Mesenchymal stem cell (in vitro differentiated cells and primary cell): ENCODE measurements around the gene BAIAP3.

Source experiments
- DNase-seq: peaks from one replicate; pipeline ENCODE4 v3.0.0-alpha.2; 2013
- H2AFZ ChIP-seq: one replicate; pipeline ENCODE4 v1.6.1; 2013; ENCODE audit warnings: low read depth, mild to moderate bottlenecking, control low read depth, inconsistent platforms, low read length, moderate library complexity
- H2AK5ac ChIP-seq: 2 replicates; pipeline ENCODE4 v1.6.1; 2013; ENCODE audit warnings: low read length, moderate library complexity, mild to moderate bottlenecking, inconsistent platforms; ENCODE audit not compliant: severe bottlenecking
- H2BK120ac ChIP-seq: one replicate; pipeline ENCODE4 v1.6.1; 2013; ENCODE audit warnings: low read depth, mild to moderate bottlenecking, inconsistent platforms, low read length, moderate library complexity
- H2BK12ac ChIP-seq, 2 experiments: one replicate each; pipeline ENCODE4 v1.6.1; 2013; ENCODE audit warnings: inconsistent platforms in 2 of 2, low read length in 2 of 2, mild to moderate bottlenecking in 2 of 2, moderate library complexity in 2 of 2, control low read depth in 1 of 2
- H2BK15ac ChIP-seq: one replicate; pipeline ENCODE4 v1.6.1; 2013; ENCODE audit warnings: mild to moderate bottlenecking, low read depth, inconsistent platforms; ENCODE audit not compliant: poor library complexity, severe bottlenecking
- H2BK5ac ChIP-seq: 2 replicates; pipeline ENCODE4 v1.6.1; 2013; ENCODE audit warnings: low read depth, mild to moderate bottlenecking, low read length, control low read depth, inconsistent platforms; ENCODE audit not compliant: poor library complexity, severe bottlenecking
- H3K14ac ChIP-seq, 2 experiments: one replicate each; pipeline ENCODE4 v1.6.1; 2013; ENCODE audit warnings: inconsistent platforms in 2 of 2, low read length in 2 of 2, control low read depth in 1 of 2, mild to moderate bottlenecking in 1 of 2, moderate library complexity in 1 of 2
- H3K18ac ChIP-seq, 2 experiments: one replicate each; pipeline ENCODE4 v1.6.1; 2013; ENCODE audit warnings: inconsistent platforms in 2 of 2, low read length in 2 of 2, control low read depth in 1 of 2, low read depth in 1 of 2, mild to moderate bottlenecking in 1 of 2
- H3K23ac ChIP-seq, 2 experiments: one replicate each; pipeline ENCODE4 v1.6.1; 2013; ENCODE audit warnings: inconsistent platforms in 2 of 2, low read length in 2 of 2, mild to moderate bottlenecking in 2 of 2, moderate library complexity in 2 of 2, control low read depth in 1 of 2
- H3K27ac ChIP-seq: 2 replicates; pipeline ENCODE4 v1.5.1; 2013; ENCODE audit warnings: mild to moderate bottlenecking, moderate library complexity, low read length, control low read depth, inconsistent platforms; ENCODE audit not compliant: poor library complexity, severe bottlenecking
- H3K27me3 ChIP-seq, 2 experiments: 2 replicates each; pipeline versions ENCODE4 v1.6.1 to v1.7.0; 2013; ENCODE audit warnings: low read length in 2 of 2, mild to moderate bottlenecking in 2 of 2, moderate library complexity in 2 of 2, control low read depth in 1 of 2, inconsistent platforms in 1 of 2; ENCODE audit not compliant: control insufficient read depth in 1 of 2, insufficient read depth in 1 of 2
- H3K36me3 ChIP-seq, 2 experiments: 2 replicates each; pipeline versions ENCODE4 v1.6.1 to v1.7.0; 2013; ENCODE audit warnings: low read length in 2 of 2, control low read depth in 1 of 2, inconsistent platforms in 1 of 2, low read depth in 1 of 2, mild to moderate bottlenecking in 1 of 2; ENCODE audit not compliant: insufficient read depth in 2 of 2, control insufficient read depth in 1 of 2
- H3K4ac ChIP-seq, 2 experiments: one replicate each; pipeline ENCODE4 v1.6.1; 2013; ENCODE audit warnings: inconsistent platforms in 2 of 2, low read length in 2 of 2, mild to moderate bottlenecking in 2 of 2, moderate library complexity in 2 of 2, control low read depth in 1 of 2, low read depth in 1 of 2
- H3K4me1 ChIP-seq: 2 replicates; pipeline ENCODE4 v1.6.1; 2013; ENCODE audit warnings: low read depth, low read length, control low read depth; ENCODE audit not compliant: control insufficient read depth, insufficient read depth
- H3K4me2 ChIP-seq: 2 replicates; pipeline ENCODE4 v1.6.1; 2013; ENCODE audit warnings: low read length, mild to moderate bottlenecking, inconsistent platforms; ENCODE audit not compliant: poor library complexity, severe bottlenecking
- H3K4me3 ChIP-seq, 2 experiments: 2 replicates each; pipeline versions ENCODE4 v1.5.1 to v1.7.0; 2013; ENCODE audit warnings: low read length in 2 of 2, mild to moderate bottlenecking in 2 of 2, control low read depth in 1 of 2, low read depth in 1 of 2; ENCODE audit not compliant: insufficient read depth in 1 of 2
- H3K79me1 ChIP-seq: replicated peaks from 2 replicates; pipeline ENCODE4 v1.6.1; 2013; ENCODE audit warnings: mild to moderate bottlenecking, control low read depth, low read length, inconsistent platforms; ENCODE audit not compliant: poor library complexity, severe bottlenecking
- H3K9ac ChIP-seq: 2 replicates; pipeline ENCODE4 v1.7.0; 2013; ENCODE audit warnings: mild to moderate bottlenecking, low read length, moderate library complexity
- H3K9me3 ChIP-seq: 2 replicates; pipeline ENCODE4 v1.7.0; 2013; ENCODE audit warnings: mild to moderate bottlenecking, low read length; ENCODE audit not compliant: control insufficient read depth
- H4K8ac ChIP-seq: one replicate; pipeline ENCODE4 v1.6.1; 2013; ENCODE audit warnings: inconsistent platforms, mild to moderate bottlenecking, low read length, moderate library complexity
- H4K91ac ChIP-seq: one replicate; pipeline ENCODE4 v1.6.1; 2013; ENCODE audit warnings: mild to moderate bottlenecking, low read length, inconsistent platforms
- WGBS: methylation state at CpG from one replicate; pipeline ENCODE4 v1.1.7; 2013; ENCODE audit warnings: mixed read lengths; 5-methylcytosine and 5-hydroxymethylcytosine counted together

The BAIAP3 gene

DNA sequence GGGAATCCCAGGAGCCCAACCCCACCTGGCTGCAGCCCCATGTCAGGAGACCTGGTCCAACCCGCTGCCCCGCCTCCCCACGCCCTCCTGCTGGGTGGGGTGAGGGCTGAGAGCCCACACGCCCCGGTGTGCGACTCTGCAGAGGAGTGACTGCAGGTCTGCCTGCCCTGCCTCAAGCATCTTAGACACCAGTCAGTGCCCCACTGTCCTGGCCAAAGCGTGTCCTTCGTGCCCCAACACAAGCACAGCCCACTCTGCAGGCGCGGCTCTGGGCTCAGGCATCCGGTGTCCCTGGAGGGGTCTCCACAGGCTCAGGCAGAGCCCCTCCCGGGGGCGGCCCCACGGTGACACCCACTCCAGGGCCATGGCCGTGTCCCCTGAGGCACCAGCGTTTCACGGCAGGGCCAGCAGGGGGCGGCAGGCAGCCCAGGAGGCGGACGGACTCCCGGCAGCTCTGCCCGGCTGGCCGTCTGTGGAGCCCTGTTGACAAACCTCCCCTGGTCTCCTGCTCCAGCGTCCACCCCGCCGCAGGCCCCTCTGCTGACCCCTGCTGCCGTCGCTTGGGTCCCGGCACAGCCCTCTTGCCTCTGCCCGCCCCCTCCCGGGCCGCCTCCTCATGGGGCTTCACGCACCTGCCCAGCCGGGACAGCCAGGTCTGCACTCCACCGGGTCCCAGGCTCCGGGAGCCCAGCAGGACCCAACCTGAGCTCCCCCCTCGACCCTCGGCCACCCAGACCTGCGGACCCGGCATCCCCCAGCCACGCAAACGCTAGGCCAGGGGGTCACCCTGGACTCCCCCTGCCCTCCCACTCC is 32.6 kb upstream of the BAIAP3 start:
- Histone ChIP-seq H2BK120ac (no peak overlapping the region), H3K4me3 (no peak overlapping the region), H3K18ac (no peak overlapping the region), H2BK5ac (no peak overlapping the region), H2BK12ac (no peak overlapping the region), H4K91ac (peak overlapping the region; percentile 14), H3K14ac (no peak overlapping the region), H3K4me1 (peaks cover 10% of the 10 kb centered on the region), H2AK5ac (no peak overlapping the region), H2BK15ac (no peak overlapping the region), H3K4me2 (no peak overlapping the region), H4K8ac (peak overlapping the region; percentile 75), H3K36me3 (no peaks in the 10 kb centered on the region), H3K79me1 (no peaks in the 10 kb centered on the region), H2AFZ (no peak overlapping the region), H3K23ac (no peak overlapping the region), H3K9me3 (no peaks in the 10 kb centered on the region), H3K4ac (no peak overlapping the region), H3K27me3 (peaks cover 28 to 31% of the 10 kb centered on the region in 2 experiments), H3K27ac (no peak overlapping the region), H3K9ac (no peak overlapping the region)
- WGBS = 25% methylated on average over 42 of the region's 42 CpGs
- DNase-seq = peak; percentile 54

DNA sequence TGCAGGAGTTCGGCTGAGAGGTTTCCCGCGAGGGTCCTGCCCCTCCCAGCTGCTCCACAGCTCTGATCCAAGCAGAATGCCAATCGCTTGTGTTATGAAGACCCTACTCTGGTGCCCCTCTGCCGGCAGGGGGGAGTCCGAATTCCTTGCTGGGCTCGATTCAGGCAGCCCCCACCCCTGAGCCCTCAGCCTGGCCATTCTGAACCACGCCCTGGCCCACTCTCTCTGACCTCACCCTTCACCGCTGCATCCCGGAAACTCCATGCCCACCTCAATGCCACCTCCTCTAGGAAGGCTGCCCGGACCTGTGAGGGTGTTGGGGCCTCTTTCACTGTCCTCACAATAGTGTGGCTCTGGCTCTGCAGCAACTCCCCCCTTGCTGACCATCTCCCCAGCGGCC is 31.9 kb upstream of the BAIAP3 start:
- Histone ChIP-seq H3K23ac (no peak overlapping the region), H3K9ac (no peak overlapping the region), H2AK5ac (no peak overlapping the region), H3K18ac (no peak overlapping the region), H4K91ac (no peak overlapping the region), H3K4me2 (no peak overlapping the region), H2BK120ac (no peak overlapping the region), H3K79me1 (no peaks in the 10 kb centered on the region), H3K4me1 (peaks cover 10% of the 10 kb centered on the region), H3K27me3 (peaks cover 28 to 31% of the 10 kb centered on the region in 2 experiments), H3K27ac (no peak overlapping the region), H3K14ac (peak overlapping the region in 1 of 2 experiments; percentile 18), H3K36me3 (no peaks in the 10 kb centered on the region), H3K4ac (no peak overlapping the region), H2AFZ (no peak overlapping the region), H3K4me3 (no peak overlapping the region), H2BK12ac (no peak overlapping the region), H3K9me3 (no peaks in the 10 kb centered on the region), H2BK15ac (no peak overlapping the region), H4K8ac (no peak overlapping the region), H2BK5ac (no peak overlapping the region)
- WGBS = 88% methylated on average over 12 of the region's 12 CpGs
- no peak for DNase-seq

DNA sequence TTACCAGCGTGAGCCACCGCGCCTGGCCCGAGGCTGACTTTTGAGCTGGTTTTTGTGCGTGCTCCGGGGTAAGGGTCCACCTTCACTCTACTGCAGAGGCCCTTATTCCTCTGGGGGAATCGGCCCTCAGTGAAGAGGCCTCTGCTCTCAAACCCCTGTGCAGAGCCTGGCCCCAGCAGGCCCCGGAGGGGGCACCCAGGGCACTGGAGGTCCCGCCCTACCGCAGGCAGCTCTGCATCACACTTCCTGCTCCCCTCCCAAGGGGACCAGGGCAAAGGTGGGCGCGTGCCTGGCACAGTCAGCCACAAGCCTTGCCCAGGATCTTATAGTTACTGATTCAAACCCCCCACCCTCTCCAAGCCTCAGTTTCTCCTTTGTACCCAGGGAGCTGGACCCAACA is 27.6 kb upstream of the BAIAP3 start:
- H2BK15ac ChIP-seq = no peak overlapping the region
- H2BK120ac ChIP-seq = no peak overlapping the region
- H2AK5ac ChIP-seq = no peak overlapping the region
- H3K18ac ChIP-seq = no peak overlapping the region
- H3K36me3 ChIP-seq = no peaks in the 10 kb centered on the region
- no peak overlapping the region for H3K23ac ChIP-seq
- no peak overlapping the region for H3K9ac ChIP-seq
- no peaks in the 10 kb centered on the region for H3K79me1 ChIP-seq
- H3K27ac ChIP-seq = no peak overlapping the region
- H3K9me3 ChIP-seq = no peaks in the 10 kb centered on the region
- H4K8ac ChIP-seq = no peak overlapping the region
- H4K91ac ChIP-seq = no peak overlapping the region
- no peak for DNase-seq
- H3K4me3 ChIP-seq = no peak overlapping the region
- H2BK12ac ChIP-seq = no peak overlapping the region
- 86% methylated on average over 12 of the region's 12 CpGs for WGBS
- no peak overlapping the region for H3K4me2 ChIP-seq
- H3K4ac ChIP-seq = no peak overlapping the region
- peaks cover 5% of the 10 kb centered on the region in 2 experiments for H3K27me3 ChIP-seq
- no peak overlapping the region for H3K14ac ChIP-seq
- no peak overlapping the region for H2AFZ ChIP-seq
- no peak overlapping the region for H2BK5ac ChIP-seq
- H3K4me1 ChIP-seq = peaks cover 6% of the 10 kb centered on the region

- H4K8ac ChIP-seq = no peak overlapping the region
- DNase-seq = no peak
- WGBS = 85% methylated on average over 4 of the region's 4 CpGs
- H3K23ac ChIP-seq = no peak overlapping the region
- H2BK12ac ChIP-seq = no peak overlapping the region
- H3K36me3 ChIP-seq = no peaks in the 10 kb centered on the region
- no peak overlapping the region for H3K4me2 ChIP-seq
- H3K4ac ChIP-seq = no peak overlapping the region
- H3K79me1 ChIP-seq = no peaks in the 10 kb centered on the region
- H3K4me3 ChIP-seq = no peak overlapping the region
- no peak overlapping the region for H3K9ac ChIP-seq
- no peak overlapping the region for H2BK15ac ChIP-seq
- no peak overlapping the region for H4K91ac ChIP-seq
- H3K9me3 ChIP-seq = no peaks in the 10 kb centered on the region
- no peak overlapping the region for H3K14ac ChIP-seq
- H2AK5ac ChIP-seq = no peak overlapping the region
- H2BK120ac ChIP-seq = no peak overlapping the region
- peaks cover 4% of the 10 kb centered on the region for H3K4me1 ChIP-seq
- no peak overlapping the region for H3K18ac ChIP-seq
- peaks cover 4 to 5% of the 10 kb centered on the region in 2 experiments for H3K27me3 ChIP-seq
- H2AFZ ChIP-seq = no peak overlapping the region
- H2BK5ac ChIP-seq = no peak overlapping the region
- H3K27ac ChIP-seq = no peak overlapping the region
These were observed 27.1 kb upstream of the BAIAP3 start for GRCh38 chr16:1306334-1306733.
